ENCODE data around the gene KRTAP5-11.
"Not testable (repeated sequence)": the region's sequence is repeated elsewhere in the genome, so short reads cannot be mapped to it uniquely, and the experiment has no call there.

KRTAP5-11 gene

DNA sequence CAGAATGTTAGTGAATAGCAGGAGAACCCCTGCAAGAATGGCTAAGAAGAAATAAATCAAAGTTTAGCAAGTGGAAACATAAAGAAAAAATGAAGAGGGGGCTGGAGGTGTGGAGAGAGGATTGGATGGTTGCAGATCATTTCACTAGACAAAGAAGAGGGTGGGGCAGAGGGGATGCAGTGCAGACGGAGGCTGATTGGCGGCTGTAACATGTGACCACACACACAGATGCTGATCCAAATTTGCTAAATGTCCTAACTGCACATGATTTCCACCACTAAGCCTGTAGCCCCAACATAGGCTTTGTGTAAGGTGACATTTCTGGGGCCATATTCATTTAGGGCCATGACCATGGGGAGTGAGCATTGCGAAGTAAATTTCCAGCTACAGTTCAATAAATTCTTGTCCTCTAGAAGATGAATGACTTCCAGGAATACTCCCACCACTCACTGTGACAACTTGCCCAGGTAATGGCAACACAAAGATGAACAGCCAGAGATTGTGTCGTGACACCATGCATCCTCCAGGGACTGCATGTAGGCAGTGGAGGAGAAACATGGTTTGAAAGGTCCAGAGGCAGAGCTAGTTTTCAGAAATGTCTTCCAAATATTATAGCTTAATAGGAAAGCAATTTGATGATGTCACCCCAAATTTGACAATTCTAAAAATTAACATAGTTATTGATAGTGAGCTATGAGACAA is 6.8 kb downstream of the KRTAP5-11 start:
- DNase-seq (ENCODE audit: extremely low read depth, low read depth), result no peak
- TF ChIP-seq, protein P1, sequence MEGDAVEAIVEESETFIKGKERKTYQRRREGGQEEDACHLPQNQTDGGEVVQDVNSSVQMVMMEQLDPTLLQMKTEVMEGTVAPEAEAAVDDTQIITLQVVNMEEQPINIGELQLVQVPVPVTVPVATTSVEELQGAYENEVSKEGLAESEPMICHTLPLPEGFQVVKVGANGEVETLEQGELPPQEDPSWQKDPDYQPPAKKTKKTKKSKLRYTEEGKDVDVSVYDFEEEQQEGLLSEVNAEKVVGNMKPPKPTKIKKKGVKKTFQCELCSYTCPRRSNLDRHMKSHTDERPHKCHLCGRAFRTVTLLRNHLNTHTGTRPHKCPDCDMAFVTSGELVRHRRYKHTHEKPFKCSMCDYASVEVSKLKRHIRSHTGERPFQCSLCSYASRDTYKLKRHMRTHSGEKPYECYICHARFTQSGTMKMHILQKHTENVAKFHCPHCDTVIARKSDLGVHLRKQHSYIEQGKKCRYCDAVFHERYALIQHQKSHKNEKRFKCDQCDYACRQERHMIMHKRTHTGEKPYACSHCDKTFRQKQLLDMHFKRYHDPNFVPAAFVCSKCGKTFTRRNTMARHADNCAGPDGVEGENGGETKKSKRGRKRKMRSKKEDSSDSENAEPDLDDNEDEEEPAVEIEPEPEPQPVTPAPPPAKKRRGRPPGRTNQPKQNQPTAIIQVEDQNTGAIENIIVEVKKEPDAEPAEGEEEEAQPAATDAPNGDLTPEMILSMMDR (IDR thresholded peaks at IDR 0.05; ENCODE audit: low read depth, low read length, missing control alignments), result no peak
- no peak overlapping the region for H3K4me3 ChIP-seq (replicated peaks; ENCODE audit: low read depth, low read length)

DNA sequence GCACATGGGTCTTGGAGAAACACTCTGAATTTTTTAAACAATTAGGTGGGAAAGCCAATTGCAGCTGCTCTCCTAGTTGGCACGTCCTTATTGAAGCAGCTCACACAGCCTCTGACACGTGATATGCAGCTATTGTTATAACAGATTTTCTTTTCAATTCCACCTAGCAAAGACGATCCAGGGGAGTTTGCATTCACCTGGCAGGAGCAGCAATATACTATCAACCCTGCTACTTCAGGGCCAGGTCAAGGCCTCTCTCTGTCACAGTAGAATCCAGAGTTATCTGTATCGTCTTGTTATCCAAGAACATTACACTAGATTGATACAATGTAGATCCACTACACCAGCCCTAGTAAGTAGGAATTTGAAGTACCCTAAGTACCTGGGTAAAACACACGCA is 8.3 kb downstream of the KRTAP5-11 start:
- no peak overlapping the region for H3K4me3 ChIP-seq (replicated peaks; ENCODE audit: low read depth, low read length)
- DNase-seq (ENCODE audit: extremely low read depth, low read depth), result no peak
- TF ChIP-seq, protein P1 (IDR thresholded peaks at IDR 0.05; ENCODE audit: low read depth, low read length, missing control alignments), result no peak

DNA sequence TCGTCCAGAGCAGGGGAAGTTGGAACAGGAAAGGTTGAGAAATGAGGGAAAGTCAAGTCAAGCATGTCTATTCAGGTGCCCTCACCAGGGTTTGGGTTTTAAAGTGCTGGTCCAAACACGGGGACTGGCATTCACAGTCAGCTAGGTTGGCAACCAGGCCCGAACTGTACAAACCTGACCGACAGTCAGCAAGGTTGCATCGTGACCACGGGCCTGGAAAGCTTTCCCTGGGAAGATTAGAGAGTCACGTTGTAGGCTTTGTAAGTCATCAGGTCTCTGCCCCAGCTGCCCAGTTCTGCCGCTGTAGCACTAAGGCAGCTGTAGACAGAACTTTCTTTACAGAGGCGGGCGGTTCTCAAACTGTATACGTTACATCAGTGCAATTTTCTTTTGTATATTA is 9.9 kb downstream of the KRTAP5-11 start:
- TF ChIP-seq, protein P1 (IDR thresholded peaks at IDR 0.05; ENCODE audit: low read depth, low read length, missing control alignments), result no peak
- H3K4me3 ChIP-seq (replicated peaks; ENCODE audit: low read depth, low read length), result no peak overlapping the region
- no peak for DNase-seq (ENCODE audit: extremely low read depth, low read depth)

DNA sequence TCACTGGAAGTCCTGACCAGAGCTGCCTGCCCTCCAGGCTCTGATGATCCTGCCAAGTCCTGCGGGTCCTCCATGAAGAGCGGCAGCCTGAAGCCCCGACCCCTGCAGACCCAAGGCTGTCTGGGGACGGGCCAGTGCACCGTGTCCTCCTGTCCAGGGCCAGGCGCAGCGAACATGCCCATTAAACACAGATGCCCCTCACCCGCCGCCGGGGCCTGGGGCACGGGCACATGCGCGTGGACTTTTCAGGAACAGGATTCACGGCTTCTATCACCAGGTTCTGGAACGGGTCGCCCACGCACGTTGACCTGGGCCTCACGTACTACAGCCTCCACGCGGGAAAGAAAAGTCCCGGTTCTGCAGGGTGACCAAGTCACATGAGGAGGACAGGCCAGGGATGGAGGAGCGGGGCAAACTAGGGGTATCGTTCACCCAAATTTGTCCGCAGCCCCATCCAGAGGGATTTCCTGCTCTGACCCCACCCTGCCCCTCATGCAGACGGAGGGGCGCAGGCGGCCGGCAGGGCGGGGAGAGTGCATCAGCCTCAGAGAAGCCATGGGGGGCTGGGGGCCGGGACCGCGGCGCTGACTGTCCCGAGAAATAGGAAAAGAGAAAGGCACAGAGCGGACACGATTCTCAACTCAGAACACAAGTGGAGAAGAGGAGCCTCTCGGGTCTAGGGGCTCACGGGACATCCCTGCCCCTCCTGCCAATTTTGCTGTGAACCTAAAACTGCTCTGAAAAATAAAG is 11.4 kb downstream of the KRTAP5-11 start:
- H3K4me3 ChIP-seq (replicated peaks; ENCODE audit: low read depth, low read length), result not testable (repeated sequence)

DNA sequence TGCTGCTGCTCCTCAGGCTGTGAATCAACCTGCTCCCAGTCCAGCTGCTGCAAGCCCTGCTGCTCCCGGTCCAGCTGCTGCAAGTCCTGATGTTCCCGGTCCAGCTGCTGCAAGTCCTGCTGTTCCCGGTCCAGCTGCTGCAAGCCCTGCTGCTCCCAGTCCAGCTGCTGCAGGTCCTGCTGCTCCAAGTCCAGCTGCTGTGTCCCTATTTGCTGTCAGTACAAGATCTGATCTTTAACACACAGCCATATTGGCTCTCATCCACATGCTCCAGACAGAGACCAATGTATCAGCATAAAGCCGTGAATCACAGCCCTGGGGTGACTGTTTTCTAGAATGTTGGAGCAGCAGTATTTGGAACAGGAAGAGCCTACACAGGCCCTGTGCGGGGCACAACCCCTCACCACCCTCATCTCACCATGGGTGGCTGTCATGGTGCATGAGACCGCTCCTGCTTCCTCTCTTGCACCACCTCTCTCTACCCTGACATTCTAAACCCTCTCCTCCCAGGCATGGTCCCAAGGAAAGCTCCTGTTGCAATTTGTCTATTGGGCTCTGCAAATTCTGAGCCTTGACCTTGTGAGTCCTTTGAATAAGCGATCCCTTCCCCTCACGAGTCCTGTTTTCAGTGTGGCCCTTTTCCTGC is 13.8 kb downstream of the KRTAP5-11 start:
- DNase-seq (ENCODE audit: extremely low read depth, low read depth), result no peak
- H3K4me3 ChIP-seq (replicated peaks; ENCODE audit: low read depth, low read length), result no peak overlapping the region
- TF ChIP-seq, protein P1 (IDR thresholded peaks at IDR 0.05; ENCODE audit: low read depth, low read length, missing control alignments), result no peak

More for the DNA sequence above, 11.4 kb downstream of the KRTAP5-11 start:
- DNase-seq (ENCODE audit: extremely low read depth, low read depth), result not testable (repeated sequence)

DNA sequence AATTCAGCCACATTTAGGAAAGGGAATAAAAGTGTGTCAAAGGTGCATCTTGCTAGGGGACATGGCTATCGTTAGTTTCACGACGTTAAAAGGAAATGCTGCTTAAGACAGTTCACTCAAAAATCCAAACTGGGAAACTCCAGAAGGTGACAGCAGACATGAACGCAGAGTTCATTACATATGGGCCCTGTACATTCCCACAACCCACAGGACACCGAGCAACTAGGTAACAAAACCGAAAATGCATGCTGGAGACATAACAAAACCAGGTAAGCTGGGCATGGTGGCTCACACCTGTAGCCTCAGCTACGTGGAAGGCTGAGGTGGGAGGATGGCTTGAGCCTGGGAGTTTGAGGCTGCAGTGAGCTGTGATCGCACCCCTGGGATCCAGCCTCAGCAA is 15.0 kb downstream of the KRTAP5-11 start:
- H3K4me3 ChIP-seq (replicated peaks; ENCODE audit: low read depth, low read length); DNase-seq (ENCODE audit: extremely low read depth, low read depth): not testable (repeated sequence)

DNA sequence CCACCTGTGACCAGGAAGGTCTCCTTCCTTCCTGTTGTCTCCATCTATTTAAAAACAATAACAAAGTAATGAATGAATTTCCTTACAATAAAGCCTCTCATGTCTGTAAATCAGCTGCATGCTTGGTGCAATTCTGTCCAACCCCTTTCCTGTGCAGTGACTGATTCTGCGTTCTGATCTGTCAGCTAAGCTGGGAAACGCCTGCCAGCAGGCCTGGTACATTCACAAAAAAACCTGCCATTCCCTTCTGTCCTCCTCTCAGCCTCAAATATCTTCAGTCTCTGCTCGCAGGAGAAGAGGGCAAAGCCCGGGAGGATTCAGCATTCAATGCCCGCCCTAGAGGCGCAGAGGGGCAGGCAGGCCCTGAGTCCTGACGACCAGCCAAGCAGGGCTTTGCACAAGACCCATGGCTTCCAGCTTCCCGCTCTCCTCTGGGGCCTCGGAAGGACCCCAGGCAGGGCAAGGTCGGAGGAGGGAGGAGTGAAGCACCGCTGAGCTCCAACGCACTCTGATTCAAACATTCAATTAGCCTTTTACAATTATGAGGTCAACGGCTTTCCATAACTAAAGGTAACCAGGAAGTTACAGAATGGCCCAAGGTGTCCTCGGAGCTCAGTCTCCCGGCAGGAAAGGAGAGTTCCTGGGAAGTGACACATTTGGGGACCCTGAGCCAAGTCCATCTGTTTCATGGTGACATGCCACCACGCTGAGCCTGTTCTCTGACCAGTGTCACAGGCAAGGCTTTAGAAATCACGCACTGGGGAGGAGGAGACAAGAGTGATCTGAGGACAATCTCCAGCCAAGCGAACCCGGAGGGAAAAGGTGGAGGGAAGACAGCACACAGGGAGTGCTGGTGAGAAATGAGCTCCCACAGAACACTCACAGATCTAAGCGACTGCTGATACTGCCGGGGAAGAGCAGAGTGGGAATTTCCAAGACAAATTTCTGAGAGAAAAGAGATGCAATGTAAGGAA is 15.8 kb downstream of the KRTAP5-11 start:
- not testable (repeated sequence) for DNase-seq (ENCODE audit: extremely low read depth, low read depth); H3K4me3 ChIP-seq (replicated peaks; ENCODE audit: low read depth, low read length)
